GM10847 (cell line): Measurements from ENCODE around the gene PDK3.

Source experiments
- POLR2A ChIP-seq: IDR thresholded peaks from 2 replicates; pipeline ENCODE4 v1.6.1; 2011; ENCODE audit not compliant: insufficient read length; ENCODE audit errors: extremely low read depth

Gene PDK3

DNA sequence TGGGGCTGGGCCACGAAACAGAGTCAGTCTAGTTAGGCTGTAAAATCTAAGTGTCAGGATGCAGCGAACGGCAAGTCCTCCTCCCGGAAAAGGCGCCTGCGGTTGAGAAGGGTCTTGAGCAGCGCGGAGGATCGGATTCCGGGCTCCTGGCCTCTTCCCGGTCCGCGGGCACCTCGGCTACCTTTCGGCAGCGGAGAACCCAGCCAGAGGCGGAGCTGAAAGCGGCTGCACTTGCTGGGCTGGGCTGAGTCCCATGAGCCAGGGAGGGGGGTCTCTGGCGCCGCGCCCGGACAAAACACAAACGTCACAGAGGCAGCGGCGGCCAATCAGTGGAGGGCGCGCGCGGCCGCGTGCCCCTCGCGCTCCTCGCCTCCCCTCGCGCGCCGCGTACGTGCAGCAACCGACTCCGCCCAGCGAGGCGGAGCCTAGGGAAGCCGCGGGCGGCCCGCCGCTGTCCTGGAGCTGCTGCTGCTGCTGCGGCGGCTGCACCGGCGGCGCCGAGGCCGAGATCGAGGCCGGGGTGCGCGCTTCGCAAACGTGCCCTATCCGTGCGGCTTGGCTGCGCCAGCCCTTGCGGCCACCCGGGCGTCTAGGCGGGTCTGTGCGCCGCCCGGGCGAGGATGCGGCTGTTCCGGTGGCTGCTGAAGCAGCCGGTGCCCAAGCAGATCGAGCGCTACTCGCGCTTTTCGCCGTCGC, at the start of gene PDK3:
TSS of gene PDK3 (plus strand) at position 451 of the 696 bp plus-strand sequence. CDS start at position 621, 170 bp downstream.
- TF ChIP-seq POLR2A: peak; percentile 73

- no peak for TF ChIP-seq POLR2A
Measured at GRCh38 chrX:24415921-24416320, 49.2 kb upstream of the PDK3 start.

GRCh38 chrX:24423960-24424359, 41.1 kb upstream of the PDK3 start:
- no peak for TF ChIP-seq POLR2A

DNA sequence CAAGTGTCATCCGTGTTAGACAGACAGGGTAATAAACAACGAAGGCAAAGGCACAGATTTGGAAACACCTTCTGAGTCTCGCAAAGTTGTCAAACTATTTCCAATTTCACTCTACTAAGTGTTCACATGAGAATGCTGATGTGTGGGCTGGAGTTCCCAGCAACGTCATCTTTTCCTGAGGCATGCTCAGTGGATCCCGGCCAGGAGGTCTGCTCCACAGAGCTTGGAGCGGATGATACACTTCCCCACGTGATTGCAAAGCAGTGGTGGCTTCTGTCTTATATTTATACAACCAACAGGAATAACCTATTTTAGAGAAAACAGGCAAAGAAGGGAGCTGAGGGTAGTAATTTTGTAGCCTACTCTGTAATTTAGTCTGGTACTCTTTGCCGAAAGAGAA, 40.1 kb upstream of the PDK3 start:
- TF ChIP-seq POLR2A: no peak

DNA sequence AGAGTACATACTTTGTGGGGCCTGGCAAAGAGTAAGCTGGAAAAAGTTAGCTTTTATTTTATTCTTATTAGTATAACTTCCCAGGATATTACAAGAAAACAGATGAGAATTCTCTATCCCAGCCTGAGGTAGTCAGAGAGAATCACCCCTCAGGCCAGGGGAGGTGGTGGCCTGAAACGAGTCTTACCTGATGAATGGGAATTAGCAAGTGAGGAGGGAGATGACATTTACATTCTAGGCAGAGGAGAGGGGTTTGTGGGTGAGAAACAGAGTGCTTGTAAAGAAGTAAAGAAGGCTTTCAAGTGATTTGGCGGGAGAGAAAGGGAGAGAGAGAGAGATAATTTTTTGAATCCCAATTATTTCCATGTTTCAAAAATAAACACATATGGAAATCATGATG, 39.3 kb upstream of the PDK3 start:
- TF ChIP-seq POLR2A: no peak

- no peak for TF ChIP-seq POLR2A
Measured at GRCh38 chrX:24426340-24426913, 38.7 kb upstream of the PDK3 start.

DNA sequence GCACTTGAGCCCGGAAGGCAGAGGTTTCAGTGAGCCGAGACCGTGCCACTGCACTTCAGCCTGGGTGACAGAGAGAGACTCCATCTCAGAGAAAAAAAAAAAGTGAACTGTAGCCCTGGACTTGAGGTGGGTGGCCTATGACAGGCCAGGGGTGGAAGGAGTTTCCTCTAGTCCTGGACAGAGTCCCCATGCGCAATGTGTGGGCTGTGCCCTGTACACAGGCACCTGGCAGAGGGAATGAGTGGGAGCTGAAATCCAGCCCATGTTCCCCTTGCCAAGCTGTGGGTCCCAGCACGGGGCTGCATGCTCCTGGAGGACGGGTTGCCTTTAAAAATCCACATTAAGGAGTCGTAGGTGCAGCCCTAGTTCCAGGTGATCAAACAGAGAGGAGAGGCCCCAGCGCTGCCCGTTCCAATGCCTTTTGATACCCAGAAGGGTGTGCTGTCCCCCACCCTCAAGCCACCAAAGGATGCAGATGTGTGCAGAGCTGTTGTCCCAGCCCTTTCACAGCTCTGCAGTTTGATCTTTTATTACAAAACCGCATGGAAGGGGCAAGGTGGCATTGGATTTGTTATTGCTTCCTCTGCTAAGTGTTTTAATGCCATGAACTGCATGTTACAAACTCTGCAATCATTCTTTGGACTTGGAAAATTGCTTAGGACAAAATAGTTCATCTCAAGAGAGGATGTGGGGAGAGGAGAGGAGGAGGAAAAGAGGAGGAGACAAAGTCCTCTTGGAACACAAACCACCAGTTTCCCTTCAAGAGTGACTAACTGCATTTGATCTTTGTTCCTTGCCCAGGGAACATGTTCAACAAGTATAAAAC, 38.0 kb upstream of the PDK3 start:
- no peak for TF ChIP-seq POLR2A

GRCh38 chrX:24427747-24428019, 37.4 kb upstream of the PDK3 start:
- no peak for TF ChIP-seq POLR2A

DNA sequence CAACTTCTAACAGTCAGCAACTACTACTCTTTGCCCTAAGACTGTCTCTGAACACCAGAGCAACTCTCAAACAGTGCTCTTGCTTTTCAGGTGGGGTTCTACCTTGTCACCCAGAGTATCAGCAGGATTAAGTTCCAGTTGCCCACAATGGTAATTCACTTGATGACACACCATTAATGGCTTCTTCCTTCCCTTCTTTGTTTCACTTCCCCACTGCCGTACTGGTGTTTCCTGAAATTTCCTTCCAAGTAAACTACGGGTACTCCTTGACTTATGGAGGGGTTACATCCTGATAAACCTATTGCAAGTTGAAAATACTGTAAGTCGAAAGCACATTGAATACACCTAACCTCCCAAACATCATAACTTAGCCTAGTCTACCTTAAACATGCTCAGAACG, 36.6 kb upstream of the PDK3 start:
- TF ChIP-seq POLR2A: no peak

- TF ChIP-seq POLR2A: no peak
Measured at GRCh38 chrX:24435060-24435459, 30.0 kb upstream of the PDK3 start.

DNA sequence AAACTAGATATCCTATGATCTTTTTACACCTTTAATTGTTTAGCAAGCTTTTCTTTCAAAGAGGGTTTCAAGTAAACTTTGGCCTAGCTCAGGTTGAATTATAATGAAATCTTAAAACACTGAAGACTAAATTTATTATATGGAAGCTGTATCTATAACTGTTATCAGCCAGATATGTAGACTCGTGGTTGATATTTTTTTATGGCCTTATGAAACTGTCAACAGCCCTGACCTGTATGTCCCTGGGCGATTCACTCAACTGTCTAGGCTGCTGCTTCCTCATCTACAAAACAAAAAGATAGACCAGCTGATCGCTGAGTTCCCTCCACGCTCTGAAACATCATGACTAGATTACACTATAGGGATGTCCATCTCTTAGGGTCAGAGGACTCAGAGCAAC, 21.2 kb upstream of the PDK3 start:
- TF ChIP-seq POLR2A: no peak

- no peak for TF ChIP-seq POLR2A
Measured at GRCh38 chrX:24444645-24445044, 20.4 kb upstream of the PDK3 start.

DNA sequence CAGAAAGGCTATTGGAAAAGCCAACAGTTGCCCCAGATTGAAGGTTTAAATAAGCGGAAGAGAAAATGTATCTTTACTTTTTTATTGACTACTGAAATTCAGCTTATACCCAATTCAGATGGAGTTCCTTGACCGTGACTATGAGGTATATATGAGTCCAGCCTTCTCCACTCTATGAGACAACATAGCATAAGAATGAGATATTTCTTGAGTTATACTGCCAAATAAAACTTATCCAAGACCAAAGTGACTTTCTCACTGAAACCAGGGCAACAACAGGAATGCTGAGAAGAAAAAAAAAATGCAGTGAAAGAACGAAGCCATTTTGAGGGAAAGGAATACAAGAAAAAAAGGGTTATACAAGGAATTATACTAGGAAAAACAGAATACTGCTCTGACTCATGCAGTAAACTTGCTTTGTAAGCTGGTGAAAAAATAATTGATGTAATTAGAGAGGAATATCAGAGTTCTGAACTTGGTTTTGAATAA, 16.3 kb upstream of the PDK3 start:
- TF ChIP-seq POLR2A: no peak

GRCh38 chrX:24463077-24463476, 2.0 kb upstream of the PDK3 start:
- TF ChIP-seq POLR2A: no peak

- TF ChIP-seq POLR2A: no peak
Measured at GRCh38 chrX:24464498-24464835, 619 bp upstream of the PDK3 start.

GRCh38 chrX:24465532-24465865, 413 bp downstream of the PDK3 start:
- no peak for TF ChIP-seq POLR2A
